ENCODE results near the gene B3GALT6. TPM values are rescaled to one million over a fixed set of nuclear protein-coding genes. Genes with fewer than 3 reads are reported as not detected.

Gene B3GALT6
- total RNA-seq, 2 donors from 2014 or later: 8.4 to 9.4 TPM

- Mint-ChIP-seq H3K36me3 (ENCODE audit: low read depth) (no peaks in the 10 kb centered on the region), H3K27me3 (no peaks in the 10 kb centered on the region), H3K4me3 (no peak overlapping the region), H3K27ac (no peak overlapping the region), H3K4me1 (no peaks in the 10 kb centered on the region)
- no peak for ATAC-seq
- no peaks in the 10 kb centered on the region for H3K9me3 ChIP-seq (ENCODE audit: control insufficient read depth, low read length, poor library complexity, severe bottlenecking)
- DNase-seq: no peak
Measured at GRCh38 chr1:1282998-1283397, 51.0 kb downstream of the B3GALT6 start.

DNA sequence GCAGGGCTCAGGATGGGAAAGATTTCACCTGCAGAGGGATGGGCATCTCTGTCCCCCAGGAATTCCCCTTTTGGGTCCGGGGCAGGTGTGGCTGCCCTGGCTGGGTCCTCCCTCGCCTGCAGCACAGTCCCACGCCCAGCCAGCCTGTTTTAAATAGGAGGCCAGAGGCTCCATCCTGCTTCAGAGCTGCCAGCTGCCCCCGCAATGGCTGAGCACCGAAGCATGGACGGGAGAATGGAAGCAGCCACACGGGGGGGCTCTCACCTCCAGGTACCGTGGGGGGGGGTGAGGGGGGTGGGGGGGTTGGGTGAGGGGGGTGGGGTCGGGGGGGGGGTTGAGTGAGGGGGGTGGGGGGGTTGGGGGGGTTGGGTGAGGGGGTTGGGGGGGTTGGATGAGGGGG is 51.8 kb downstream of the B3GALT6 start:
- ATAC-seq (no peak), DNase-seq (no peak)
- Mint-ChIP-seq H3K27ac (no peak overlapping the region), H3K36me3 (ENCODE audit: low read depth) (no peaks in the 10 kb centered on the region), H3K27me3 (no peaks in the 10 kb centered on the region), H3K4me3 (no peak overlapping the region), H3K4me1 (no peaks in the 10 kb centered on the region)
- H3K9me3 ChIP-seq (ENCODE audit: control insufficient read depth, low read length, poor library complexity, severe bottlenecking): no peaks in the 10 kb centered on the region

Other genes with a start within 250 kb of the B3GALT6 start
- 10 to 100 TPM in 1 of 2 donors, 1 to 10 TPM in 1; 9.6 to 10.5 TPM for gene HES4, start 232.1 kb upstream of the B3GALT6 start, total RNA-seq
- 10 to 100 TPM; 19.5 to 52.1 TPM for gene ISG15, start 218.7 kb upstream of the B3GALT6 start, total RNA-seq
- 1 to 10 TPM; 1.2 to 1.4 TPM for gene AGRN, start 212.1 kb upstream of the B3GALT6 start, total RNA-seq
- gene RNF223, start 157.9 kb upstream of the B3GALT6 start, total RNA-seq: not detected
- 10 to 100 TPM; 13.4 to 17.1 TPM for gene C1orf159, start 116.1 kb upstream of the B3GALT6 start, total RNA-seq
- gene TTLL10, start 58.4 kb upstream of the B3GALT6 start, total RNA-seq: 1 to 10 TPM in 1 of 2 donors, under 1 TPM in 1; 0.86 to 2.5 TPM
- 10 to 100 TPM; 47.9 to 80.4 TPM for gene TNFRSF18, start 25.6 kb upstream of the B3GALT6 start, total RNA-seq
- gene TNFRSF4, start 18.1 kb upstream of the B3GALT6 start, total RNA-seq: 100 to 1,000 TPM in 1 of 2 donors, 10 to 100 TPM in 1; 94.7 to 127 TPM
- 100 to 1,000 TPM; 129 to 146 TPM for gene SDF4, start 236 bp upstream of the B3GALT6 start, total RNA-seq
- gene C1QTNF12, start 14.5 kb downstream of the B3GALT6 start, total RNA-seq: 1 to 10 TPM in 1 of 2 donors, under 1 TPM in 1; 0.91 to 2.0 TPM
- 10 to 100 TPM; 50.6 to 57.7 TPM for gene UBE2J2, start 41.6 kb downstream of the B3GALT6 start, total RNA-seq
- gene SCNN1D, start 48.2 kb downstream of the B3GALT6 start, total RNA-seq: 1 to 10 TPM; 4.6 to 8.0 TPM
- gene ACAP3, start 75.7 kb downstream of the B3GALT6 start, total RNA-seq: 10 to 100 TPM; 63.5 to 66.2 TPM
- 10 to 100 TPM; 10.6 to 14.9 TPM for gene PUSL1, start 76.4 kb downstream of the B3GALT6 start, total RNA-seq
- 100 to 1,000 TPM; 130 to 132 TPM for gene INTS11, start 92.4 kb downstream of the B3GALT6 start, total RNA-seq
- 10 to 100 TPM; 14.3 to 15.7 TPM for gene CPTP, start 92.6 kb downstream of the B3GALT6 start, total RNA-seq
- gene TAS1R3, start 99.0 kb downstream of the B3GALT6 start, total RNA-seq: under 1 TPM; 0.72 to 0.96 TPM
- 10 to 100 TPM; 41.0 to 45.8 TPM for gene DVL1, start 117.2 kb downstream of the B3GALT6 start, total RNA-seq
- gene MXRA8, start 126.3 kb downstream of the B3GALT6 start, total RNA-seq: 1 to 10 TPM in 1 of 2 donors, under 1 TPM in 1; 0.42 to 1.0 TPM
- gene AURKAIP1, start 143.0 kb downstream of the B3GALT6 start, total RNA-seq: 10 to 100 TPM; 58.3 to 62.6 TPM
- gene CCNL2, start 167.1 kb downstream of the B3GALT6 start, total RNA-seq: 100 to 1,000 TPM; 231 to 252 TPM
- 10 to 100 TPM; 88.0 to 92.1 TPM for gene MRPL20, start 175.1 kb downstream of the B3GALT6 start, total RNA-seq
- gene ANKRD65, start 189.0 kb downstream of the B3GALT6 start, total RNA-seq: not detected
- not detected for gene VWA1, start 203.5 kb downstream of the B3GALT6 start, total RNA-seq
- gene ATAD3C, start 217.5 kb downstream of the B3GALT6 start, total RNA-seq: 1 to 10 TPM in 1 of 2 donors, under 1 TPM in 1; 0.13 to 2.9 TPM
- 10 to 100 TPM; 41.7 to 45.1 TPM for gene ATAD3B, start 239.5 kb downstream of the B3GALT6 start, total RNA-seq

All from T-helper 17 cell (primary cell).